Measurements from ENCODE around the gene VWA2. TPM values are rescaled to one million over a fixed set of nuclear protein-coding genes. Genes with fewer than 3 reads are reported as not detected.

VWA2 gene
- total and polyA plus RNA-seq, 2 donors (not counting 1 experiment from before 2014, with no cell fraction given): not detected

DNA sequence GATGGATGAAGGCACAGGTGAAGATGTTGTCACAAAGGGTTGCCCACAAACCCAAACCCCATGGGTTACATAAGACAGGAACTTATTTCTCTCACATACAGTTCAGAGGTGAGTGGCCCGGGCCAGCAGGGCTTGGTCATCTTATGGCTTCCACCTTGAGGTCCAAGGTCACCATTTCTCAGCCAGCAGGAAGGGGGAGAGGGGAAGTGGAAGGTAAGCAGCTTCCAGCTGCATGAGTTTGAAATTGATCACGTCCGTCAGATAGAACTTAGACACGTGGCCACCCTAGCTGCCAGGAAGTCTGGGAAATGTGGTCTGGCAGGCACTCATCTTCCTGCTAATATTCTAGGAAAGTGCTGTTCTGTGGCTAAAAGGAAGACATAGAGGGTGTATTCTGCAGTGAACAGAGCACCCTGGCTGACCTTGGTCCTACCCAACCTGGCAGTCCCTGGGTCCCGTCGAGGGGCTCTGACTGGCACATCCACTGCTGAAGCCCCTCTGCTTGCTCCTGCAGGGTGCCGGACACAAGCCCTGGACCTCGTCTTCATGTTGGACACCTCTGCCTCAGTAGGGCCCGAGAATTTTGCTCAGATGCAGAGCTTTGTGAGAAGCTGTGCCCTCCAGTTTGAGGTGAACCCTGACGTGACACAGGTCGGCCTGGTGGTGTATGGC lies 49.5 kb downstream of the VWA2 start:
- H3K27me3 Mint-ChIP-seq: no peaks in the 10 kb centered on the region
- no peaks in the 10 kb centered on the region for H3K9me3 Mint-ChIP-seq (ENCODE audit: insufficient read depth)
- H3K4me1 Mint-ChIP-seq: no peaks in the 10 kb centered on the region
- Histone ChIP-seq H2AFZ (ENCODE audit: insufficient read depth, low read depth, low read length, poor library complexity, severe bottlenecking) (no peak overlapping the region), H3K4me3 (ENCODE audit: control extremely low read depth in 1 of 5, extremely low read depth in 1 of 5, insufficient read depth in 1 of 5, low read depth in 2 of 5, low read length in 4 of 5) (no peak overlapping the region), H3K9ac (ENCODE audit: low read length) (no peak overlapping the region), H3K4me2 (replicated peaks; ENCODE audit: low read depth, low read length, poor library complexity, severe bottlenecking) (no peak overlapping the region), H3K36me3 (replicated peaks in 1 of 2; ENCODE audit: control extremely low read depth in 1 of 2, control insufficient read depth in 1 of 2, extremely low read depth in 1 of 2, insufficient read depth in 2 of 2, low read length in 1 of 2) (no peaks in the 10 kb centered on the region), H3K79me2 (ENCODE audit: control insufficient read depth, insufficient read depth, low read length) (no peaks in the 10 kb centered on the region), H4K20me1 (ENCODE audit: control insufficient read depth, insufficient read depth, low read length, poor library complexity, severe bottlenecking) (no peaks in the 10 kb centered on the region), H3K27me3 (replicated peaks in 1 of 4; ENCODE audit: control extremely low read depth in 1 of 4, control insufficient read depth in 3 of 4, insufficient read depth in 4 of 4, low read length in 3 of 4) (no peaks in the 10 kb centered on the region), H3K9me3 (ENCODE audit: control extremely low read depth in 1 of 3, control insufficient read depth in 2 of 3, insufficient read depth in 1 of 3, low read length in 2 of 3) (peaks cover 0 to 4% (median 0%) of the 10 kb centered on the region in 3 donors), H3K4me1 (ENCODE audit: control insufficient read depth in 2 of 2, insufficient read depth in 2 of 2, low read length in 2 of 2) (no peaks in the 10 kb centered on the region), H3K27ac (ENCODE audit: low read length in 2 of 2) (no peak overlapping the region)
- DNase-seq (no peak), ATAC-seq (ENCODE audit: low read depth) (no peak)
- TF ChIP-seq, protein P1, sequence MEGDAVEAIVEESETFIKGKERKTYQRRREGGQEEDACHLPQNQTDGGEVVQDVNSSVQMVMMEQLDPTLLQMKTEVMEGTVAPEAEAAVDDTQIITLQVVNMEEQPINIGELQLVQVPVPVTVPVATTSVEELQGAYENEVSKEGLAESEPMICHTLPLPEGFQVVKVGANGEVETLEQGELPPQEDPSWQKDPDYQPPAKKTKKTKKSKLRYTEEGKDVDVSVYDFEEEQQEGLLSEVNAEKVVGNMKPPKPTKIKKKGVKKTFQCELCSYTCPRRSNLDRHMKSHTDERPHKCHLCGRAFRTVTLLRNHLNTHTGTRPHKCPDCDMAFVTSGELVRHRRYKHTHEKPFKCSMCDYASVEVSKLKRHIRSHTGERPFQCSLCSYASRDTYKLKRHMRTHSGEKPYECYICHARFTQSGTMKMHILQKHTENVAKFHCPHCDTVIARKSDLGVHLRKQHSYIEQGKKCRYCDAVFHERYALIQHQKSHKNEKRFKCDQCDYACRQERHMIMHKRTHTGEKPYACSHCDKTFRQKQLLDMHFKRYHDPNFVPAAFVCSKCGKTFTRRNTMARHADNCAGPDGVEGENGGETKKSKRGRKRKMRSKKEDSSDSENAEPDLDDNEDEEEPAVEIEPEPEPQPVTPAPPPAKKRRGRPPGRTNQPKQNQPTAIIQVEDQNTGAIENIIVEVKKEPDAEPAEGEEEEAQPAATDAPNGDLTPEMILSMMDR (IDR thresholded peaks at IDR 0.05): no peak
- no peak for TF ChIP-seq EZH2 (IDR thresholded peaks at IDR 0.05; ENCODE audit: borderline replicate concordance, insufficient read depth, low read depth, low read length, poor library complexity, severe bottlenecking)
- intact Hi-C loops (cut with micrococcal nuclease): no loop called here
- CTCF ChIA-PET: interaction anchor here (1.1 kb wide), 1 partner anchor 15 kb away, joined by 3 read pairs; no protein-coding TSS in a partner anchor
- POLR2A ChIA-PET: no interaction called here
- 83% methylated on average over 10 of the region's 11 CpGs for WGBS (ENCODE audit: insufficient coverage)
- H3K27ac Mint-ChIP-seq: no peak overlapping the region
- no peak overlapping the region for H3K4me3 Mint-ChIP-seq

DNA sequence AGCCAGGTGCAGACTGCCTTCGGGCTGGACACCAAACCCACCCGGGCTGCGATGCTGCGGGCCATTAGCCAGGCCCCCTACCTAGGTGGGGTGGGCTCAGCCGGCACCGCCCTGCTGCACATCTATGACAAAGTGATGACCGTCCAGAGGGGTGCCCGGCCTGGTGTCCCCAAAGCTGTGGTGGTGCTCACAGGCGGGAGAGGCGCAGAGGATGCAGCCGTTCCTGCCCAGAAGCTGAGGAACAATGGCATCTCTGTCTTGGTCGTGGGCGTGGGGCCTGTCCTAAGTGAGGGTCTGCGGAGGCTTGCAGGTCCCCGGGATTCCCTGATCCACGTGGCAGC lies 50.0 kb downstream of the VWA2 start:
- intact Hi-C loops (cut with micrococcal nuclease): no loop called here
- Histone ChIP-seq H4K20me1 (ENCODE audit: control insufficient read depth, insufficient read depth, low read length, poor library complexity, severe bottlenecking) (no peaks in the 10 kb centered on the region), H3K79me2 (ENCODE audit: control insufficient read depth, insufficient read depth, low read length) (no peaks in the 10 kb centered on the region), H3K27me3 (replicated peaks in 1 of 4; ENCODE audit: control extremely low read depth in 1 of 4, control insufficient read depth in 3 of 4, insufficient read depth in 4 of 4, low read length in 3 of 4) (no peaks in the 10 kb centered on the region), H3K36me3 (replicated peaks in 1 of 2; ENCODE audit: control extremely low read depth in 1 of 2, control insufficient read depth in 1 of 2, extremely low read depth in 1 of 2, insufficient read depth in 2 of 2, low read length in 1 of 2) (no peaks in the 10 kb centered on the region), H3K9ac (ENCODE audit: low read length) (no peak overlapping the region), H3K27ac (ENCODE audit: low read length in 2 of 2) (no peak overlapping the region), H2AFZ (ENCODE audit: insufficient read depth, low read depth, low read length, poor library complexity, severe bottlenecking) (no peak overlapping the region), H3K4me2 (replicated peaks; ENCODE audit: low read depth, low read length, poor library complexity, severe bottlenecking) (no peak overlapping the region), H3K9me3 (ENCODE audit: control extremely low read depth in 1 of 3, control insufficient read depth in 2 of 3, insufficient read depth in 1 of 3, low read length in 2 of 3) (peaks cover 0 to 4% (median 0%) of the 10 kb centered on the region in 3 donors), H3K4me1 (ENCODE audit: control insufficient read depth in 2 of 2, insufficient read depth in 2 of 2, low read length in 2 of 2) (no peaks in the 10 kb centered on the region), H3K4me3 (ENCODE audit: control extremely low read depth in 1 of 5, extremely low read depth in 1 of 5, insufficient read depth in 1 of 5, low read depth in 2 of 5, low read length in 4 of 5) (no peak overlapping the region)
- H3K4me1 Mint-ChIP-seq: no peaks in the 10 kb centered on the region
- ChIA-PET CTCF (no interaction called here), POLR2A (no interaction called here)
- no peak overlapping the region for H3K4me3 Mint-ChIP-seq
- no peak overlapping the region for H3K27ac Mint-ChIP-seq
- no peak for DNase-seq
- no peak for ATAC-seq (ENCODE audit: low read depth)
- 98% methylated on average over 16 of the region's 16 CpGs for WGBS (ENCODE audit: insufficient coverage)
- no peaks in the 10 kb centered on the region for H3K27me3 Mint-ChIP-seq
- no peaks in the 10 kb centered on the region for H3K9me3 Mint-ChIP-seq (ENCODE audit: insufficient read depth)
- TF ChIP-seq EZH2 (IDR thresholded peaks at IDR 0.05; ENCODE audit: borderline replicate concordance, insufficient read depth, low read depth, low read length, poor library complexity, severe bottlenecking): no peak
- TF ChIP-seq, protein P1 (IDR thresholded peaks at IDR 0.05): no peak

Data from B cell (primary cell).